CD14-positive monocyte (primary cell): ENCODE data around the gene TBC1D22A. TPM values are rescaled to one million over a fixed set of nuclear protein-coding genes. Genes with fewer than 3 reads are reported as not detected.

ENCODE experiments used
- DNase-seq, 3 donors: peaks; one replicate each; pipeline ENCODE4 v3.0.0-alpha.2; 2011 to 2022
- H2AFZ ChIP-seq: 2 replicates; pipeline ENCODE4 v1.6.0; 2012; ENCODE audit warnings: mild to moderate bottlenecking, low read depth, low read length, inconsistent platforms; ENCODE audit not compliant: insufficient read depth, poor library complexity, severe bottlenecking
- H3K27ac ChIP-seq, 2 donors: 1 replicate in 1 of 2; 2 replicates in 1 of 2; pipeline ENCODE4 v1.5.1; 2012 to 2013; ENCODE audit warnings: low read length in 2 of 2, control low read depth in 1 of 2, inconsistent platforms in 1 of 2, low read depth in 1 of 2, mild to moderate bottlenecking in 1 of 2
- H3K27me3 ChIP-seq, 2 donors: one replicate each; pipeline versions ENCODE4 v1.6.0 to v1.6.1; 2011 to 2013; ENCODE audit warnings: low read length in 2 of 2; ENCODE audit not compliant: control insufficient read depth in 2 of 2, insufficient read depth in 2 of 2
- H3K36me3 ChIP-seq, 2 donors: replicated peaks in 1 of 2; 1 replicate in 1 of 2; 2 replicates in 1 of 2; pipeline versions ENCODE4 v1.5.1 to v1.6.1; 2012 to 2013; ENCODE audit warnings: low read length in 2 of 2, control low read depth in 1 of 2, inconsistent platforms in 1 of 2, mild to moderate bottlenecking in 1 of 2; ENCODE audit not compliant: insufficient read depth in 2 of 2, control insufficient read depth in 1 of 2
- H3K4me1 ChIP-seq, 2 donors: 1 replicate in 1 of 2; 2 replicates in 1 of 2; pipeline versions ENCODE4 v1.5.1 to v1.6.1; 2012 to 2013; ENCODE audit warnings: low read length in 2 of 2, control low read depth in 1 of 2, inconsistent platforms in 1 of 2, mild to moderate bottlenecking in 1 of 2, moderate library complexity in 1 of 2; ENCODE audit not compliant: insufficient read depth in 2 of 2, control insufficient read depth in 1 of 2
- H3K4me2 ChIP-seq: replicated peaks from 2 replicates; pipeline ENCODE3; 2012; ENCODE audit warnings: low read length, moderate library complexity, mild to moderate bottlenecking; ENCODE audit not compliant: poor library complexity, severe bottlenecking; ENCODE audit errors: extremely low read depth
- H3K4me3 ChIP-seq, 3 experiments: fragments of 200-600 bp in 1 of 3; sonication (generic) in 1 of 3; replicated peaks in 1 of 3; 1 replicate in 2 of 3; 2 replicates in 1 of 3; pipeline ENCODE4 v1.5.1; 2011 to 2013; ENCODE audit warnings: low read length in 3 of 3, mild to moderate bottlenecking in 3 of 3, control low read depth in 2 of 3, low read depth in 2 of 3, inconsistent platforms in 1 of 3, moderate library complexity in 1 of 3
- H3K79me2 ChIP-seq: 2 replicates; pipeline ENCODE4 v1.6.0; 2012; ENCODE audit warnings: mild to moderate bottlenecking, control low read depth, inconsistent platforms, low read length, moderate library complexity; ENCODE audit not compliant: insufficient read depth
- H3K9ac ChIP-seq: 2 replicates; pipeline ENCODE4 v1.6.0; 2017; ENCODE audit warnings: low read length, mild to moderate bottlenecking; ENCODE audit not compliant: insufficient read depth, poor library complexity, severe bottlenecking
- H3K9me3 ChIP-seq, 2 donors: replicated peaks in 1 of 2; 1 replicate in 1 of 2; 2 replicates in 1 of 2; pipeline versions ENCODE4 v1.5.1 to v1.6.1; 2012 to 2013; ENCODE audit warnings: low read length in 2 of 2, control low read depth in 1 of 2; ENCODE audit not compliant: control insufficient read depth in 1 of 2, insufficient read depth in 1 of 2
- H4K20me1 ChIP-seq: 2 replicates; pipeline ENCODE4 v1.6.0; 2012; ENCODE audit warnings: mild to moderate bottlenecking, low read length, control low read depth, moderate library complexity; ENCODE audit not compliant: insufficient read depth
- H3K27ac Mint-ChIP-seq, 7 donors: one replicate each; pipeline ENCODE4 v1.8.0; 2020; ENCODE audit warnings: mild to moderate bottlenecking in 7 of 7, mixed read lengths in 7 of 7, moderate library complexity in 6 of 7, inconsistent platforms in 2 of 7
- H3K27me3 Mint-ChIP-seq, 3 donors: one replicate each; pipeline ENCODE4 v1.8.0; 2021 to 2022; ENCODE audit warnings: low read depth in 3 of 3, mild to moderate bottlenecking in 3 of 3, mixed read lengths in 3 of 3, moderate library complexity in 3 of 3, inconsistent platforms in 1 of 3
- H3K36me3 Mint-ChIP-seq, 2 donors: one replicate each; pipeline ENCODE4 v1.8.0; 2020; ENCODE audit warnings: mixed read lengths in 2 of 2, inconsistent platforms in 1 of 2, mild to moderate bottlenecking in 1 of 2
- H3K4me1 Mint-ChIP-seq: one replicate; pipeline ENCODE4 v1.8.0; 2020; ENCODE audit warnings: mild to moderate bottlenecking, mixed read lengths
- H3K4me3 Mint-ChIP-seq, 2 donors: one replicate each; pipeline ENCODE4 v1.8.0; 2020; ENCODE audit warnings: mild to moderate bottlenecking in 2 of 2, mixed read lengths in 2 of 2, moderate library complexity in 1 of 2
- H3K9me3 Mint-ChIP-seq, 7 donors: one replicate each; pipeline ENCODE4 v1.8.0; 2020 to 2022; ENCODE audit warnings: mixed read lengths in 7 of 7, mild to moderate bottlenecking in 6 of 7, moderate library complexity in 6 of 7, inconsistent platforms in 2 of 7
- WGBS: methylation state at CpG from one replicate; pipeline ENCODE4 v1.1.5; 2013; ENCODE audit warnings: missing lambda C conversion rate; ENCODE audit not compliant: insufficient coverage; 5-methylcytosine and 5-hydroxymethylcytosine counted together
- intact Hi-C, 2 donors: fragments of 100-400 bp; cut with micrococcal nuclease; formaldehyde crosslinking; loops; one replicate each; pipeline versions ENCODE4 v1.15.0 to v1.15.1; 2023
- polyA plus RNA-seq, 3 donors: library from polyadenylated mRNA; depleted of rRNA in 1 of 3; unstranded in 2 of 3; stranded (reverse) in 1 of 3; fragments of 300-500 nt in 2 of 3; fragments of >200 nt in 1 of 3; fragmentation: Illumina TruSeq in 2 of 3; gene quantifications; 1 replicate in 2 of 3; 2 replicates in 1 of 3; pipeline ENCODE4 v1.2.3, GENCODE V29; 2012 to 2021
- TF ChIP-seq, protein P1 (sequence below): fragments of 200-600 bp; IDR thresholded peaks from one replicate; pipeline ENCODE4 v1.8.0; 2022; ENCODE audit warnings: antibody characterized with exemption, mild to moderate bottlenecking

The TBC1D22A gene
- polyA plus RNA-seq, 3 donors: 25.9 to 36.2 (median 29.5) TPM

- Histone ChIP-seq H3K4me1 (peaks cover 53 to 54% of the 10 kb centered on the region in 2 donors), H3K27me3 (no peaks in the 10 kb centered on the region), H3K79me2 (peaks cover 79% of the 10 kb centered on the region), H3K36me3 (peaks cover 5 to 17% of the 10 kb centered on the region in 2 donors), H3K9me3 (no peaks in the 10 kb centered on the region), H3K27ac (peak overlapping the region; percentile 82 to 85), H3K4me3 (no peak overlapping the region), H3K9ac (no peak overlapping the region), H3K4me2 (no peak overlapping the region), H2AFZ (no peak overlapping the region), H4K20me1 (peaks cover 5% of the 10 kb centered on the region)
- TF ChIP-seq, protein P1, sequence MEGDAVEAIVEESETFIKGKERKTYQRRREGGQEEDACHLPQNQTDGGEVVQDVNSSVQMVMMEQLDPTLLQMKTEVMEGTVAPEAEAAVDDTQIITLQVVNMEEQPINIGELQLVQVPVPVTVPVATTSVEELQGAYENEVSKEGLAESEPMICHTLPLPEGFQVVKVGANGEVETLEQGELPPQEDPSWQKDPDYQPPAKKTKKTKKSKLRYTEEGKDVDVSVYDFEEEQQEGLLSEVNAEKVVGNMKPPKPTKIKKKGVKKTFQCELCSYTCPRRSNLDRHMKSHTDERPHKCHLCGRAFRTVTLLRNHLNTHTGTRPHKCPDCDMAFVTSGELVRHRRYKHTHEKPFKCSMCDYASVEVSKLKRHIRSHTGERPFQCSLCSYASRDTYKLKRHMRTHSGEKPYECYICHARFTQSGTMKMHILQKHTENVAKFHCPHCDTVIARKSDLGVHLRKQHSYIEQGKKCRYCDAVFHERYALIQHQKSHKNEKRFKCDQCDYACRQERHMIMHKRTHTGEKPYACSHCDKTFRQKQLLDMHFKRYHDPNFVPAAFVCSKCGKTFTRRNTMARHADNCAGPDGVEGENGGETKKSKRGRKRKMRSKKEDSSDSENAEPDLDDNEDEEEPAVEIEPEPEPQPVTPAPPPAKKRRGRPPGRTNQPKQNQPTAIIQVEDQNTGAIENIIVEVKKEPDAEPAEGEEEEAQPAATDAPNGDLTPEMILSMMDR: no peak
- H3K4me3 Mint-ChIP-seq: peak overlapping the region in 1 of 2 donors; percentile 3
- peaks cover 0 to 1% (median 0%) of the 10 kb centered on the region in 3 donors for H3K27me3 Mint-ChIP-seq
- H3K36me3 Mint-ChIP-seq: peaks cover 33 to 64% of the 10 kb centered on the region in 2 donors
- H3K4me1 Mint-ChIP-seq: peaks cover 77% of the 10 kb centered on the region
- WGBS: 97% methylated on average over 17 of the region's 17 CpGs
- intact Hi-C loops: no loop called here
- H3K27ac Mint-ChIP-seq: peak overlapping the region; percentile 90 to 96 (median 95)
- peaks cover 0 to 2% (median 0%) of the 10 kb centered on the region in 7 donors for H3K9me3 Mint-ChIP-seq
- no peak for DNase-seq
Observed at GRCh38 chr22:46769191-46769675, 6.8 kb downstream of the TBC1D22A start.

DNA sequence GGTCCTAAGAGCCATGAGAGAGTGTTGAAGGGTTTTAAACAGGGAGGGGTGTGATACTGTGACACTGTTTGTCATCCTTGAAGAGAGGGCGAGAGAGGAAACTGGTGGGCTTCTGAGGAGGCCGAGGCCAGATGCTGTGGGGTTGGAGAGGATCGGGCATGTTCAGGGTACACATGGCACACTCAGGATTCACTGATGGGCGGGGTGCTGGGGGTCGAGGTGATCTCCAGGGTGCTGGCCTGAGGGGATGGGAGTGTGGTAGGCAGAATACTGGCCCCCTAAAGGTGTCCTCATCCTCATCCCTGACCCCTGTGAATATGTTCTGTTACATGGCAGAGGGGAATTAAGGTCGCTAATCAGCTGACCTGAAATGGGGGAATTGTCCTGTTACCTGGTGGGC lies 7.3 kb downstream of the TBC1D22A start:
- Histone ChIP-seq H3K79me2 (peaks cover 75% of the 10 kb centered on the region), H3K4me1 (peaks cover 53 to 54% of the 10 kb centered on the region in 2 donors), H3K9ac (no peak overlapping the region), H3K27me3 (no peaks in the 10 kb centered on the region), H3K27ac (peak overlapping the region; percentile 82 to 85), H4K20me1 (peaks cover 5% of the 10 kb centered on the region), H3K9me3 (no peaks in the 10 kb centered on the region), H3K36me3 (peaks cover 5 to 15% of the 10 kb centered on the region in 2 donors), H2AFZ (no peak overlapping the region), H3K4me3 (no peak overlapping the region), H3K4me2 (peak overlapping the region; percentile 55)
- H3K27me3 Mint-ChIP-seq: peaks cover 0 to 1% (median 0%) of the 10 kb centered on the region in 3 donors
- H3K4me1 Mint-ChIP-seq: peaks cover 77% of the 10 kb centered on the region
- peak overlapping the region in 1 of 2 donors; percentile 3 for H3K4me3 Mint-ChIP-seq
- intact Hi-C loops: loop anchor here in 1 of 2 donors (5.0 kb wide), 1 partner anchor 32 kb away; the partner anchor contains the start of gene CERK
- WGBS: 98% methylated on average over 4 of the region's 6 CpGs
- H3K9me3 Mint-ChIP-seq: peaks cover 0 to 2% (median 0%) of the 10 kb centered on the region in 7 donors
- H3K27ac Mint-ChIP-seq: peak overlapping the region; percentile 90 to 96 (median 95)
- H3K36me3 Mint-ChIP-seq: peaks cover 30 to 62% of the 10 kb centered on the region in 2 donors
- TF ChIP-seq, protein P1: no peak
- no peak for DNase-seq
